Colon (tissue), 2 donors: Measurements from ENCODE around the gene ABL1.
"Not testable (repeated sequence)": the region's sequence is repeated elsewhere in the genome, so short reads cannot be mapped to it uniquely, and the experiment has no call there.

ENCODE experiments used
- FAIRE-seq: peaks from 2 replicates; lab custom pipeline; 2012; peaks lifted over from hg19 to GRCh38; lab: Jason Lieb, UNC
- donor health status: control.
- donor health status: control.

ABL1 gene

GRCh38 chr9:130904070-130905044 is 69.3 kb downstream of the ABL1 start:
- no peak for FAIRE-seq

DNA sequence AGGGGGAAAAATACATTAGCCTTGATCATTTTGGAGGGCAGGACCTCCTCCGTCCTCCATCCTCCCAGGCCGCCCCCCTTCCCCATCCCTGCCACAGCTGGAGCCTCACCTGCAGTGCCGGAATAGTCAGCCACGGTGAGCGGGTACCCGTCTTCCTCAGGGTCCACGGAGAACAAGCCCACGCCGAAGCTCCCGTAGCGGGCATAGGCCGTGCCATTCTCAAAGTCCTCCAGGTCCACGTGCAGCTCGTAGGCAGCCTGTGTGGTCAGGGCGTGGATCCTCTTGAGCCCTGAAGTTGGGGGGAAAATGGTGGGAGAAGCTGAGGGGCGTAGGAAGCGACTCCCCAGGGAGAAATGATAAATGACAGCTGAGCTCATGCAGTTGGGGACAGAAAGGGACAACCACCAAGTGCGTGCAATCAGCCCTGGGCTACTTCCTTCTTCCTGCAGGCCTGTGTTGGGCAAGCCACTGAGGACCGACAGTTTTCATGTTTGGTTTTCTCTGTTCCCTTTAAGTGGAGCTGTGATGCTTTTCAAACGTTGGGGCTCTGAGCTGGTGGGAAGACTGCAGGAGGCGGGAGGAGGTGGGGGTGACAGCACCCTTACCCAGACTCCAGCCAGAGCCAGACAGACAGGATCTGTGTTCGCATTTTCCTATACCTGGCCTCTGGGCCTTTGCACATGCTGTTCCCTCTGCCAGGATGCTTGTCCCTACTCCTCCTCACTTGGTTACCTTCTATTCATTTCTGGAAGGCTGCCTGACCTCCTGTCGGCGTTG is 70.3 kb downstream of the ABL1 start:
- FAIRE-seq = no peak

GRCh38 chr9:130905902-130906734 is 71.1 kb downstream of the ABL1 start:
- FAIRE-seq = no peak

DNA sequence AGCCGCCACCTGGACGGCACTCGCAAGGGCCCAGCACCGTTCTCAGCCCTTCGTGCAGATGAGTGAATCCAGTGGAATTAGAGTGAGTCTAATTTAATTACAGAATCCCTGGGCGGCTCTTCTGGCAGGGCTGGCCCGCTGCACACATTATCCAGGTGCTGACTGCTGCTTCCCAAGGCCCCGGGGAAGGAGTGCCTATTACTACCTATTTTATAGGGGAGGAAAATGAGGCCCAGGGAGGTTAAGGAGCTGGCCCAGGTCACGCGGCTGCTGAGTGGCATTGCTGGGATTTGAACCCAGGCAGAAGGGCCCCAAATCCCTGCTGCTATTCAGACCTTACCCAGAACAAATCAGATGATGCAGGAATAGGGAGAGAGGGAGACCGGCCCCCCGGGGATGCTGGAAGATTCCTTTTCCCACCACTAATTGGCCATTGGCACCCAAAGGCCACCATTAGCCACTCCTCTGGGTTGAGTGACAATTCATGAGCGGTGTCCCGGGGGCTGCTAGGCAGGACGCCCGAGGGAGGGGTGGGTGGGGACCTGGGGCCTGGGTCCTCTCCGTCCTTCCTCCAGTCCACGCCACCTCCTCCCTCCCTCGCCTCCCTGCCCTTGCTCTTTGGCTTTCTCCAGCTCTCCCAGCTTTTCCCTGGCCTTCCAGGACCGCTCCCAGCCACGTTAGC is 71.8 kb downstream of the ABL1 start:
- no peak for FAIRE-seq

- no peak for FAIRE-seq
Measured at GRCh38 chr9:130908146-130908877, 73.3 kb downstream of the ABL1 start.

GRCh38 chr9:130908878-130909355 is 73.9 kb downstream of the ABL1 start:
- no peak for FAIRE-seq

GRCh38 chr9:130910041-130910440 is 75.0 kb downstream of the ABL1 start:
- not testable (repeated sequence) for FAIRE-seq

GRCh38 chr9:130910670-130911069 is 75.6 kb downstream of the ABL1 start:
- FAIRE-seq = not testable (repeated sequence)

GRCh38 chr9:130911254-130912049 is 76.4 kb downstream of the ABL1 start:
- no peak for FAIRE-seq

DNA sequence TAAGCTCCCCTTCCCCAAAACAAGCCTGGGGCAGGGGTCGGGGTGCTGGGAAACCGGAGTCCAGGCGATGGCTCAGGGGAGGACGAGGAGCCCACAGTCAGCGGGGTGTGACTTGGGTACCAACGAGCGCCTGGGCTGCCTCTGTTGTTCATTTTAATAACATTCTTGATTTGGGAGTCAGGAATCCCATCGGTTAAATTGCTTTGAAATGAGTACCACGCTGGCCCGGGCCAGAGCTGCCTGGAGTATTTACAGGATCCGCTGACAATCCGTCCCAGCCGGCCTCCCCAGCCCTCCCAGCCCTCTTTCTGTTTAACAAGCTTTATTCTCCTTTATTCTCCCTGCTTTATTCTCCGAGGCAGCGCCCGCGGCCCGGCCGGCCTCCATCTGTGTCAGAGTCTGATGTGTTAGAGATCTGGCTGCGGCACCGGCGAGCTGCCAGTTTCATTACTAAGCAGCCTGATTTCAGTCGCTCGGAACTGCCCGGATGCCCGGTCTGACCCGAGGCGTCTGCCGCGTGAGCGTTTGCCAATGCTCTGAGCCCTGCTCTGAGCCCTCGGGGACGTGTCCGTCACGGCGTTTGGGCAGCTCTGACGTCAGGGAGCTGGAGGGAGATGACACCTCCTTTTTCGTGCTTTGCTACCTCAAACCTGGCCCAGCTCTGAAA is 78.0 kb downstream of the ABL1 start:
- no peak for FAIRE-seq

GRCh38 chr9:130913599-130914416 is 78.8 kb downstream of the ABL1 start:
- no peak for FAIRE-seq

DNA sequence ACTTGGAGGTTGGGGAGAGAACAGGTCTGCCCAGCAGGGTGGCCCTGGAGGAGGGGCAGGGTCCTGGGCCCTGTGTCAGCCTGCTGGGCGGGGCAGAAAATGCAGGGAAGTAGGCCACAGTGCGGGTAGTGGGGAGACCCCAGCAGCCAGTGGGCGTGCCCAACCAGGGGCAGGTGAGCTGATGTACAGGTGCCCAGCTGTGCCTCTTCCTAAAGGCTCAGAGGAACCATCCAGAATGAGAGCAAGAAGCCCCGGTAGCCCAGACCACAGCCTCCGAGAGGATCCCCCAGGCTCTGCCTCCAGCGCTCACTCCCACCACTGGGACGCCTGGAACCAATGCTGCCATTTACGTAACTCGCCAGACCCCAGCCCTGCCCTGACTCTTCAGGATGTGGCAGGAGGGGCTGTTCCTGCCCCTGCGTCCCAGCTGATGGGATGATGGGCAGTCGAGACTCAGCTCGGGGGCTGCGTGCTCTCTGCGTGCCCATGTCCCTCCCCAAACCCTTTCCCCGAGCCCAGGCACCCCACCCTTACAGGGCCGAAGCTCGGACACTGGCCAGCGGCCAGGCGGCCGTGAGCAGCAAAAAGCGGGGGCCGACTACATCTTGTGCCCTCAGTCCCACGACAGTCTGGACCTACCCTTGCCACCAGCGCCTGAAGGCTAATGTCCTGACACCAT is 79.5 kb downstream of the ABL1 start:
- no peak for FAIRE-seq

DNA sequence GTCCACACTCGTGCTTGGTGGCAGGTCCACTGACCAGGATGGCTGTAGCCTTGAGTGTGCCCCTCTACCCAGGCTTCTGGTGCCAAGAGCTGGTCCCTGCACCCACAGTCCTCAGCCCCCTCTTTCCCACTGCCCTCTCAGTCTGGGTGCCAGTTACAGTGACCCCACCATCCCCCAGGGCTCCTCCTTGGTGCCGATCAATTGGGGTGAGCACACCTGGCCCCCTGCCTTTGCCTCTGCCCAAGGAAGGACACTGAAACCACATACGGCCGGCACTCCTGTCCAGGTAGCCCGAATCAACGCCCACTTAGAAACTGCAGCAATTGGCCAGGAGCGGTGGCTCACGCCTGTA is 80.0 kb downstream of the ABL1 start:
- FAIRE-seq = no peak

DNA sequence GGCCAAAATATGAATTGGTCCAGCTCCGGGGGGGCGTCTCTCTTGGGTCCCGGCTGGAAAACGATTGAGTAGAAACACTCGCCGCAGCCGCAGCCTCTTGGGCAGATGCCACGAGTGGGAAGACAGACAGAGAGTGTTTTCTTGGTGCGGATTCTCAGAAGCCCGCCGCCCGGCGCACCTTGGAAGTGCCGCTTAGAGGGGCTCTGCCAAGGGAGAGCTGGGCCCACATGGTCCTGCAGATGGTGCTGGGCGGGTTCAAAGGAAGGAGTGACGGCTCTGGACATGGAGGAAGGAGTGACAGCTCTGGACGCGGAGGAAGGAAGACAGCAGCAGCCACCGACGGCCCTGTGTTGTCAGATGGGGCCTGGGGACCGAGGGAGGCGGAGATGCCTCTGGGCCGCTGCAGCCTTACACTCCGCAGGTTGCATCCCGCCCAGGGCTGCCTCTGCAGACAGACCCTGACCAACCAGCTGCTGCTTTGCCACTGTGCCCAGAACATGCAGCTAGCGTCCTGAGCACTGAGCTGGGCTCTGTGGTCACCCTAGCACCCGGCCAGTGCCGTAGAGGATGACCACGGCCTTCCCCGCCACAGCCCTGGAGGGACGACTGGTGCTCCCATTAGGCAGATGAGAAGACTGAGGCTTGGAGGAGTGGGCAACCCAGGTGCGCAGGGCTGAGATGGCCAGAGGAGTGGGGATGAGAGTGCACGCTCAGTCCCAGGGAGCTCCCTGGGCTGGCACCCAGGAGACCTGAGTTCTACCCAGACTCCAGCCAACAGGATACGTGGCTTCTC is 82.3 kb downstream of the ABL1 start:
- no peak for FAIRE-seq

DNA sequence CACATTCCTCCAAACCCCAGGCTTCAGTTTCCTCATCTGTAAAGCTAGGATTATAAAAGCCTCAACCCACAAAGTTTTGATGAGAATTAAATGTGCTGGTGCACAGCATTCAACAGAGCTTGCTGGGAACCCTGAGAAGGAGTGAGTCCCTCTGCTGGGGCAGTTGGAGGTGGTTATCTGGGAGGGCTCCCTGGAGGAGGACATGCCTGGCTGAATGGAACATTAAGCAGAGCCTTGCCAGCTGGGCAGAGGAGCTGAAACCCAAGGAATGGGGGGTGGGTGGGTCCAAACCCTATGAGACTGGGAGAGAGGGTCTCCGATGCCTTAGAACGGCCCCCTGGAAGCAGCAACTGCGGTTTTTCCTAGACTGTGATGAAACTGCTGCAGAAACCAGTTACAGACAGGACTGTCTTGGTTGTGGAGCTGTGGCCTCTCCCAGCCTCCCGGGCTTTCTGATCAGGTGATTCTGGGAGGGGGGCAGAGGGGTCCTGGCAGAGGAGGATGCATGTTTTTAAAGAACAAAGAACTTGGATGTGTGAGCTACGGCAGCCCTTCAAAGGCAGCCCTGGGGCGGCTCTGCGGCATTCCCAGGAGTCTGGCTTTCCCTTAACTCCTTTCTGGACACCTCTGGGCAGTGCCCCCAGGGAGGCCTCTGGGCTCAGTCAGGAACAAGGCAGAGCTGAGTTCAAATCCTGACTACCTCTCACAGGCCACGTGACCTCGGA is 83.2 kb downstream of the ABL1 start:
- FAIRE-seq = no peak

- no peak for FAIRE-seq
Measured at GRCh38 chr9:130918826-130919558, 83.9 kb downstream of the ABL1 start.
